BLaER1 (cell line): Measurements from ENCODE around the gene CXCR3.

ENCODE experiments used
- H3K27ac ChIP-seq: shearing (Covaris generic); formaldehyde crosslinking; 2 replicates; pipeline ENCODE4 v1.8.1; 2022
- H3K27me3 ChIP-seq: shearing (Covaris generic); formaldehyde crosslinking; 2 replicates; pipeline ENCODE4 v1.8.1; 2022
- H3K36me3 ChIP-seq: shearing (Covaris generic); formaldehyde crosslinking; 2 replicates; pipeline ENCODE4 v1.8.1; 2022
- H3K4me1 ChIP-seq: shearing (Covaris generic); formaldehyde crosslinking; 2 replicates; pipeline ENCODE4 v1.8.1; 2022
- H3K4me2 ChIP-seq: shearing (Covaris generic); formaldehyde crosslinking; 2 replicates; pipeline ENCODE4 v1.8.1; 2022
- H3K4me3 ChIP-seq: shearing (Covaris generic); formaldehyde crosslinking; 2 replicates; pipeline ENCODE4 v1.8.1; 2022
- H3K9ac ChIP-seq: shearing (Covaris generic); formaldehyde crosslinking; 2 replicates; pipeline ENCODE4 v1.8.1; 2022
- H3K9me3 ChIP-seq: shearing (Covaris generic); formaldehyde crosslinking; 2 replicates; pipeline ENCODE4 v1.8.1; 2022
- H4K20me1 ChIP-seq: shearing (Covaris generic); formaldehyde crosslinking; 2 replicates; pipeline ENCODE4 v1.8.1; 2022
- Cebpa-rat ChIP-seq: shearing (Covaris generic); IDR thresholded peaks from 2 replicates; pipeline ENCODE4 v1.8.1; 2022

The CXCR3 gene

GRCh38 chrX:71623714-71624113, 5.4 kb upstream of the CXCR3 start:
- Histone ChIP-seq H3K4me2 (peak overlapping the region; percentile 66), H3K36me3 (no peaks in the 10 kb centered on the region), H3K27ac (no peak overlapping the region), H4K20me1 (no peaks in the 10 kb centered on the region), H3K9me3 (peaks cover 12% of the 10 kb centered on the region), H3K9ac (no peak overlapping the region), H3K27me3 (peaks cover 53% of the 10 kb centered on the region), H3K4me1 (peaks cover 62% of the 10 kb centered on the region), H3K4me3 (no peak overlapping the region)
- TF ChIP-seq Cebpa-rat: no peak

DNA sequence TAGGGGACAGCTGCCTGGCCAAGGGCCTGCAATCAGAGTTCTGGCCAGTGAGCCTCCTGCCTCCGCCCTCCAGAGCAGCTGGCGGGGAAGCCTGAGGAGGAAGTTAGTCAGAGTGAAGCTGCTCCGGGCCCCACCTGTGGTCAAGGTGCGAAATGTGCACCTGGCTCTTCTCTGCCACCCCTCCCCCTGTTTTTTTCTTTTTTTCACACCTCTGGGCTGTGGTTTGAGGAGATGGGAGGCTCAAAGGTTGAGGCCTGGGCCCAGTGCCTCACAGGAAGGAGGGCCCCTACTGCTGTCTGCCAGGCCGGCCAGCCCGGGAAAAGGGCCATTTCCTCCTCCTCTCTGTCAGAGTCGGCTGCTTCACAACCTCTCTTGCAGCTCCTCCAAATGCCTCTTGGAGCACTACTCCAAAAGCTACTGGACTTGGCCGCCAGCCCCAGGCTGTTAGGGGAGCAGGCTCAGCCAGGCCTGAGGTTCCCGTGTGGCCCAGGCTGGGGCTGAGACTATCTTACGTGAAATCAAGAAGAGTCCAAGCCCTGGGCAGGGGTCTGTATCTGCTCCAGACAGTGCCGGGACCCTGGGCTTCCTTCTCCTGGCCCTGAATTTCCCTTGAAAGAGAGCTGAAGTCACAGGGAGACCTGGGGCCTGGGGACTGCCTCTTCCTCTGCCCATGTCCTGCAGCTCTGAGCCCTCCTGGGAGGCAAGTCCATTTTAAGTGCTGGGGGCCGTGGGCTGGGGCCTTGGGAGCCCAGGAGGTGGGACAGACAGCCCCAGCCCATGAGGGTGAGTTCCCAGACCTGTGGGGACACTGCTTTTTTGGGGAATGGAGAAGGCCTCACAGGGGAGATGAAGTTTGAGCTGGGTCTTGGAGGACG, 4.5 kb upstream of the CXCR3 start:
- Histone ChIP-seq H3K27me3 (peaks cover 48% of the 10 kb centered on the region), H3K27ac (peak overlapping the region; percentile 75), H4K20me1 (no peaks in the 10 kb centered on the region), H3K4me1 (peaks cover 62% of the 10 kb centered on the region), H3K9me3 (peaks cover 12% of the 10 kb centered on the region), H3K4me2 (peak overlapping the region; percentile 66), H3K9ac (peak overlapping the region; percentile 53), H3K36me3 (no peaks in the 10 kb centered on the region), H3K4me3 (no peak overlapping the region)
- TF ChIP-seq Cebpa-rat: no peak

DNA sequence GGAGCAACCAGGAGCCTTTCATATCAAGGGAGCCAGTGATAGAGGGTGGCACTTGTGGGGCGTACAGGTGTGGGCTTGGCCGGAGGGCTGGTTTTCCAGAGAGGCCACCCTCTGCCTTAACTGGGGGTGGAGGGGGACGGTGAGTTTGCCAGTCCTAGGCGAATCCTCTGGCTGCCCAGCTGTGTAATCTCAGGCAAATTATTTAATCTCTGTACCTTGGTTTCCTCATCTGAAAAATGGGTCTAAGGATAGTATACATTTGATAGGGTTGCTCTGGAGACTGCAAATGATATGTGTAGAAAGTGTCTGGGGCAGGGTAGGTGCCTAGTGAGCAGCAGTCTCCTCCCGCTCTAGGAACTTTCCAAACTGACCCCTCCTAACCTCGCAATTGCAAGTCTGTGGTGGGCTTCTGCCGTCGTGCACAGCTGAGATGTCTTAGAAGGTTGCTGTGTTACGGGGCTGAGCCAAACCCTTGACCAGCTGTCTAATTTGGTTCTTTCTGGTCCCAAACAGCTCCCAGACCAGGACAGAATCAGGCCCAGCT, 3.8 kb upstream of the CXCR3 start:
- no peaks in the 10 kb centered on the region for H3K36me3 ChIP-seq
- H4K20me1 ChIP-seq: no peaks in the 10 kb centered on the region
- no peak for TF ChIP-seq Cebpa-rat
- H3K4me1 ChIP-seq: peaks cover 58% of the 10 kb centered on the region
- H3K27me3 ChIP-seq: peaks cover 46% of the 10 kb centered on the region
- H3K4me2 ChIP-seq: peak overlapping the region; percentile 66
- H3K9me3 ChIP-seq: peaks cover 12% of the 10 kb centered on the region
- H3K27ac ChIP-seq: no peak overlapping the region; the same call in 1 of the 2 replicates
- no peak overlapping the region for H3K9ac ChIP-seq
- H3K4me3 ChIP-seq: no peak overlapping the region

DNA sequence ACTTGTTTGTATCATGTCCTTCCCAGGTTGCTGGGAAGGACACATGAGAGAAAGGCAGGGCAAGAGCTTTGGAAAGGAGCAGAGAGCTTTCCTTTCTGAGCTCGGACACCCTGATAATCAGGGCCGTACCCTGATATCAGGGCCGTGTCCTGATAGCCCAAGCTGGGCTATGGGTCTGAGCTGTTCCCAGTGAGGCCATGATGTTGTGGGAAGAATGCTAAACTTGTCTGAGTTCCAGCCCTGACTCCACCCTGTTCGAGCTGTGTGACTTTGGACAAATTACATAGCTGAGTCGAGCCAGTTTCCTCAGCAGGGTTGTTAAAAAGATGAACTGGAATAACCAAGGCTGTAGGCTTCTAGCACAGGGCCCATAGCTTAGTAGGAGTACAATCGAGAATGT, 3.3 kb upstream of the CXCR3 start:
- Histone ChIP-seq H3K27ac (no peak overlapping the region), H3K36me3 (no peaks in the 10 kb centered on the region), H3K4me2 (no peak overlapping the region), H3K27me3 (peaks cover 41% of the 10 kb centered on the region), H4K20me1 (no peaks in the 10 kb centered on the region), H3K4me3 (no peak overlapping the region), H3K4me1 (peaks cover 53% of the 10 kb centered on the region), H3K9ac (no peak overlapping the region), H3K9me3 (peaks cover 12% of the 10 kb centered on the region)
- no peak for TF ChIP-seq Cebpa-rat

GRCh38 chrX:71619986-71620385, 1.7 kb upstream of the CXCR3 start:
- TF ChIP-seq Cebpa-rat: no peak
- no peaks in the 10 kb centered on the region for H3K36me3 ChIP-seq
- H3K27me3 ChIP-seq: peaks cover 38% of the 10 kb centered on the region
- H3K9ac ChIP-seq: no peak overlapping the region
- H4K20me1 ChIP-seq: no peaks in the 10 kb centered on the region
- no peak overlapping the region for H3K4me3 ChIP-seq
- peaks cover 12% of the 10 kb centered on the region for H3K9me3 ChIP-seq
- peaks cover 50% of the 10 kb centered on the region for H3K4me1 ChIP-seq
- no peak overlapping the region for H3K27ac ChIP-seq
- no peak overlapping the region for H3K4me2 ChIP-seq

DNA sequence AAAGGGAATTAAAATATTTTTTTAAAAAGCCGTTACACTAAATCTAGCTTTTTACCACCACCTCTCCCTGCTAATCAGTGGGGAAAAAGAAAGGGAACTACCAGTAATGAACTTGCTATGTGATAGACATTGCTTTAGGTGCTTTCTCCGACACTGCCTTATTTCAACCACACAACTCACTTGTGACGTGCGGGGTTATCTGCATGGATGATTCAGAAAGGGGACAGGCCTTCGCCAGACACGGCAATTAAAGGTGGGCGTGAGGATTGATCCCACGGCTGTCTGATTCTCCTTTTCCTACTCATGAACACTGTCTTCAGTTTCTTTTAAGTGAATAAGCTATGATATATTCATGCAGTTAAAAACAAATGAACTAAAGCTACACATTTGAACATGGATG, 882 bp upstream of the CXCR3 start:
- Histone ChIP-seq H3K36me3 (peaks cover 6% of the 10 kb centered on the region; the same call in 1 of the 2 replicates), H3K27me3 (peaks cover 41% of the 10 kb centered on the region), H3K4me1 (peaks cover 46% of the 10 kb centered on the region), H3K4me2 (peak overlapping the region; percentile 61), H4K20me1 (no peaks in the 10 kb centered on the region), H3K9me3 (peaks cover 12% of the 10 kb centered on the region), H3K4me3 (no peak overlapping the region), H3K9ac (no peak overlapping the region), H3K27ac (no peak overlapping the region)
- TF ChIP-seq Cebpa-rat: no peak

DNA sequence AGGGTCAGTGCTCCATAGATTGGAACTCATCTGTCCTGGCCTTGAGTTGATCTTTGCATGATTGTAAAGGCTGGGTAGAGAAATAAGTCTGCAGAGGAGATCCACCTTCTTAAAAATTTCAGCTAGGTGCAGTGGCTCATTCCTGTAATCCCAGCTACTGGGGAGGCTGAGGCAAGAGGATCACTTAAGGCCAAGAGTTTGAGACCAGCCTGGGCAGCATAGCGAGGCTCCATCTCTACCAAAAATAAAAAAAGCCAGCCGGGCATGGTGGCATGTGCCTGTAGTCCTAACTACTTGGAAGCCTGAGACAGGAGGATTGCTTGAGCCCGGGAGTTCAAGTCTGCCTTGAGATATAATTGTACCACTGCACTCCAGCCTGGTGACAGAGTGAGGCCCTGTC, 476 bp upstream of the CXCR3 start:
- H3K27me3 ChIP-seq: peaks cover 43% of the 10 kb centered on the region
- no peak overlapping the region for H3K9ac ChIP-seq
- no peak for TF ChIP-seq Cebpa-rat
- H3K4me3 ChIP-seq: no peak overlapping the region
- peaks cover 10% of the 10 kb centered on the region; the same call in 1 of the 2 replicates for H3K36me3 ChIP-seq
- H3K27ac ChIP-seq: no peak overlapping the region
- peaks cover 12% of the 10 kb centered on the region for H3K9me3 ChIP-seq
- H3K4me2 ChIP-seq: peak overlapping the region; percentile 61
- H3K4me1 ChIP-seq: peaks cover 42% of the 10 kb centered on the region
- no peaks in the 10 kb centered on the region for H4K20me1 ChIP-seq

DNA sequence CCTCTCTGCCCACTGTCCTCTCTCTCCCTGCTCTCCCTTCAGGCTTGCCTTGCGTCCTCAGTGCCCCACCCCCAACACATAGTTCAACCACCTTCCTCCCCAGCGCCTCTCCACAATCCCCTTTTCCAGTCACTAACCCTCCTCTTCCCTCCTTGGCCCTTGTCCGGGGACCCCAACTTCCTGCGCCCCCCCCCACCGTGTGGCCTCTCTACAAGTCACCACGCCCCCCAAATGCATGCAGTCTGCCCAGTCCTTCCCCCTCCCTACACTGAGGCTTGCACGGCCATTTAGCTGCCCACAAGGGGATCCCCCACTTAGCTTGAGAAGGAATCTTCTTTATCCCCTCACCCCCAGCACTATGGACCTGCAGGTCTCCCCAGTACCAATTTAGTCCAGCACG, 569 bp downstream of the CXCR3 start:
- H3K4me3 ChIP-seq: no peak overlapping the region
- peaks cover 43% of the 10 kb centered on the region for H3K27me3 ChIP-seq
- H3K4me1 ChIP-seq: peaks cover 32% of the 10 kb centered on the region
- no peak overlapping the region for H3K9ac ChIP-seq
- H4K20me1 ChIP-seq: no peaks in the 10 kb centered on the region
- TF ChIP-seq Cebpa-rat: no peak
- H3K9me3 ChIP-seq: peaks cover 12% of the 10 kb centered on the region
- H3K4me2 ChIP-seq: peak overlapping the region; percentile 61
- H3K36me3 ChIP-seq: peaks cover 18% of the 10 kb centered on the region
- H3K27ac ChIP-seq: no peak overlapping the region

GRCh38 chrX:71616672-71617529, 1.4 kb downstream of the CXCR3 start:
- Histone ChIP-seq H3K4me2 (no peak overlapping the region), H4K20me1 (no peaks in the 10 kb centered on the region), H3K9me3 (peaks cover 12% of the 10 kb centered on the region), H3K27me3 (peaks cover 46% of the 10 kb centered on the region), H3K27ac (no peak overlapping the region), H3K4me3 (no peak overlapping the region), H3K9ac (no peak overlapping the region), H3K4me1 (peaks cover 26% of the 10 kb centered on the region), H3K36me3 (peaks cover 24% of the 10 kb centered on the region)
- TF ChIP-seq Cebpa-rat: no peak
